Measurements from ENCODE around the gene GFRA3.

- TF ChIP-seq CTCF (conservative IDR thresholded peaks at IDR 0.05 in 1 of 2, IDR thresholded peaks at IDR 0.05 in 1 of 2; ENCODE audit: low read depth in 1 of 2, low read length in 2 of 2) (no peak), EZH2 (IDR thresholded peaks at IDR 0.05; ENCODE audit: low read length, missing control alignments) (no peak)
Measured at GRCh38 chr5:138238034-138238433, 36.4 kb downstream of the GFRA3 start.
